Inferior parietal cortex (tissue), 1 donor: ENCODE data around the gene ENDOG.
"Not testable (repeated sequence)": the region's sequence is repeated elsewhere in the genome, so short reads cannot be mapped to it uniquely, and the experiment has no call there.

Experiments used
- DNase-seq: peaks from one replicate; pipeline ENCODE4 v3.0.0-alpha.2; 2016; ENCODE audit errors: extremely low spot score

ENDOG gene

GRCh38 chr9:128862401-128862851, 44.1 kb downstream of the ENDOG start:
- DNase-seq, result no peak

GRCh38 chr9:128863647-128864046, 45.3 kb downstream of the ENDOG start:
- no peak for DNase-seq

- no peak for DNase-seq
Measured at GRCh38 chr9:128870128-128870940, 52.0 kb downstream of the ENDOG start.

GRCh38 chr9:128870941-128871265, 52.6 kb downstream of the ENDOG start:
- not testable (repeated sequence) for DNase-seq
